OCI-LY7 (cell line): ENCODE data around the gene DTX3.

Experiments used
- CTCF ChIP-seq: fragments of 200-600 bp; sonication (generic); conservative IDR thresholded peaks from 2 replicates; pipeline ENCODE4 v1.5.1; 2014; ENCODE audit warnings: mild to moderate bottlenecking, antibody characterized with exemption, low read length, moderate library complexity, mixed read lengths
- EZH2phosphoT487 ChIP-seq: fragments of 200-600 bp; sonication (generic); IDR thresholded peaks from 2 replicates; pipeline ENCODE4 v1.6.1; 2018; ENCODE audit warnings: low read depth, borderline replicate concordance, mild to moderate bottlenecking, mixed run types, antibody characterized with exemption, low read length, moderate library complexity, mixed read lengths

- TF ChIP-seq CTCF (no peak), EZH2phosphoT487 (no peak)
Observed at GRCh38 chr12:57569858-57570257, 34.8 kb upstream of the DTX3 start.
